HG02973 (cell line): Measurements from ENCODE around the gene RCL1.

Source experiments
- ATAC-seq: cut with Tn5 transposase; IDR thresholded peaks from one replicate; pipeline ENCODE4 v1.9.1; 2021; ENCODE audit warnings: moderate library complexity; ENCODE audit not compliant: unreplicated experiment

The RCL1 gene

GRCh38 chr9:4810565-4810964, 17.8 kb downstream of the RCL1 start:
- ATAC-seq, result no peak

GRCh38 chr9:4811824-4812223, 19.1 kb downstream of the RCL1 start:
- no peak for ATAC-seq

- no peak for ATAC-seq
Measured at GRCh38 chr9:4812858-4813257, 20.1 kb downstream of the RCL1 start.

- peak; percentile 47 for ATAC-seq
Measured at GRCh38 chr9:4814913-4815312, 22.2 kb downstream of the RCL1 start.

- ATAC-seq, result peak; percentile 31
Measured at GRCh38 chr9:4815381-4815956, 22.7 kb downstream of the RCL1 start.

DNA sequence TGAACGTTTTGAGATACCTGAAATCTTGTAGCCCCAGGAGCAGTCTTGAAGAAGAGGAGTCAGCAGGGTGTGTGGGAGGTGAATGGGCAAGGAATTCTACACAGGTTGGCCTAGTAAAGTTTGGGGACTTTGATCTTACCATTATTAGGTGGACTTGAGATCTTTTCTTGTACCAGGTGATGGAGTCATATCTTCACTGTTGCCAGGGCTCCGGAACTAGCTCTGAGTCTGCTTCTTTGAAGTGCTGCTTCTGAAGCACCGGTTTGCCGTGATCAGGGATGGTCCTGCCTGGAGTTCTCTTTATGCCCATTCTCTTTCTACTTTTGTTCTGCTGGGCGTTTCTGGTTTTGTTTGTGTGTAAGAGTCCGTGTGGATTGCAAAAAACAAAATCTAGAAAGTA, 27.4 kb downstream of the RCL1 start:
- ATAC-seq, result no peak

GRCh38 chr9:4821133-4821532, 28.4 kb downstream of the RCL1 start:
- no peak for ATAC-seq

- no peak for ATAC-seq
Measured at GRCh38 chr9:4822057-4822456, 29.3 kb downstream of the RCL1 start.

- no peak for ATAC-seq
Measured at GRCh38 chr9:4826417-4827166, 33.8 kb downstream of the RCL1 start.

DNA sequence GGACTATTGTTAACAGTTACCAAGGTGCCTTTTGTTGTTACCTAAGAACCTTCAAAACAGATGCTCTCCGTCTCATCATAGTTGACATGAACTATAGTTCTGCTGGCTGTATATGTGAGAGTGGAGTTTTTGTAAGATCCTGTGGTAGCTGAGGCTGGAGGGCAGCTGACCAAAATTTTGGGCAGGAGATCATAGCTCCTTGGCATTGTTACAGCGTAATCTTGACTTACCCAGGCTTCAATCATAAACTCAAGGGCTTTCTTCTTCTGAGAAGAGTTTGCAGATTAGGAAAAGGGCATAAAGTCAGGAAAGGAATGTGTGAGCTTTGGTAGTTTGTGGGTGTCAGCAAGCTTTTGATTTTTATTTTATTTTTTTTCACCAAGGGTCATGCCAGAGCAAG, 34.5 kb downstream of the RCL1 start:
- ATAC-seq, result no peak

- ATAC-seq, result no peak
Measured at GRCh38 chr9:4828761-4829160, 36.0 kb downstream of the RCL1 start.

DNA sequence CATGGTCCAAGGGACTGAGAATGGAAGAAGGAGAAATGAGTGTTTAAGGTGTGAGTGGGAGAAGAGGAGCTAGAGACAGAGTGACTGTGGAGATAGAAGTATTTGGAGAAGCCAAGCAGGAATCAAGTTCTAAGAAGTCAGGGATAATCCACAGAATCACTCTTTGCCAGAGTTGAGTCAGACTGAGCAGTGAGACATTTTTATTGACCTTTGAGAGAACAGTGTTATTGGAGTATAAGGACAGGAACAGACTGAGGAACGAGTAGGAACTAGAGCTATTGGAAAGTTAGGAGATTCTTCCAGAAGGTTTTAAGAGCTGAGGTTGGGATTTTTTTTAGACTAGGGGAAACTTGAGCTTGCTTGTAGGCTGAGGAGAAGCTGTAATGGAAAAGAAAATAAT, 37.2 kb downstream of the RCL1 start:
- no peak for ATAC-seq

- ATAC-seq, result no peak
Measured at GRCh38 chr9:4830699-4831098, 38.0 kb downstream of the RCL1 start.

DNA sequence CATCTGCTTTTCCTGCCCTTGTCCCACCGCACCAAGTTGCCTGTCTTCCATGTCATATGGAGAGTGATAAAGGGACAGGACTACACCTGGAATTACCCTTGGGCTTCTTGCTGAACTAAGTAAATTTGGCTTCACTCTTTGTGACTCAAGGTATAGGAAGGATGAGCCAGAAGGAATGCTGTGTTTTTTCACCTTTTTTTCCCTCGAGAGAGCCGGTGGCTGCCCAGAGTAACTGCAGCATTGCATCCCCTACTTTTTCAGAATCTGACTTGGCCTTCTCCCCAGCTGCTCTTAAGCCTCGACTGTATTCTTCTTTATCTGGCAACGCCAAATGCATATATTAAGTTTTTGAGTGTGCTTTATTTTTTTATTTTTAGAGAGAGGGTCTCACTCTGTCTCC, 38.4 kb downstream of the RCL1 start:
- ATAC-seq, result no peak

DNA sequence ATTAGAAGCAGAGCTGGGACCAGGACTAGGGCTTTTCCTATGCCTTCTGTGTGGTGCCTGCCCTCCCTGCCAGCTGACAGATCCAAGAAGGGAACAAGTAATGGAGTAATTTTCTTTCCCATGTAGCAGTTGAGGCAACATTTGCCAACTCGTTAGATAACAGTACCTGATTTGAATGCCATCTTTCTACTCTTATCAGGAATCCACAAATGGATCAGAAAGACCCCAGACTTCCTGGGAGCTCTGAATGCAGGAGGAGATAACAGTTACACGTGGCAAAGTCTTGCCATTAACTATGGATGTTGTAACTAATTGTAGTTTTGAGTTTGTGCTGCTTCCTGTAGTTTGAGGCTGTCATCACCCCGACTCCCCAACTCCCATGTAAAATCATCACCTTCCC, 39.2 kb downstream of the RCL1 start:
- no peak for ATAC-seq

- no peak for ATAC-seq
Measured at GRCh38 chr9:4832786-4833579, 40.2 kb downstream of the RCL1 start.

DNA sequence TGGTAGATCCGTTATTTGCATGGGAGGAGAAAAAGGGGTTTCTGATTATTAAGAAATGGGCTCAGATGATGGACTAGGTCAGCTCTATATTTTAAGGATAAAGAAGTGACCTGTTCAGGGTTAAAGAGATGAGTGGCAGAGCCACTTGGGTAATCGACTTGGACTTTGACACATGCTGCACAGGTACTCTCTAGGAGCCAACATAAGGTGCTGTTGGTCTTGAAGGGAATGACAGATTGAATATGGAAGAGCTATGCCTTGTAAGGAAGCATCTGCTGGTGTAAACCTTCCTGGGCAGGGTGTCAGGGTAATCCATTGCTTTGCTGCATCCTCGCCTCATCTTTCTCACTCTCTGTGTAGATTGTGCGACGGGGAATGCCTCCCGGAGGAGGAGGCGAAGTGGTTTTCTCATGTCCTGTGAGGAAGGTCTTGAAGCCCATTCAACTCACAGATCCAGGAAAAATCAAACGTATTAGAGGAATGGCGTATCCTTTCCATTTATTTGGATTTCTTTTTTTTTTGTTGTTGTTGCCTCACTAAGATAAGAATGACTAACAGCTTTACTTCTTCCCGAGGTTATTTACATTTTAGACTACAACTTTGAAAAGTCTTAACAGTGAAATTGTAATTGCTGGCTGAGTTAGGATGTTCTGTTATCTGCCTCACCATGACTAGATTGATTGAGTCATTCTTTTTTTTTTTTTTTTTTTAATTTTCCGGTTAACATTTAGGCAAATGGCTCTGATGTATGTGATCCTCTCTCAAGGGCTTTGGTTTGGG, 41.2 kb downstream of the RCL1 start:
- ATAC-seq, result no peak

- no peak for ATAC-seq
Measured at GRCh38 chr9:4836676-4837075, 43.9 kb downstream of the RCL1 start.

- no peak for ATAC-seq
Measured at GRCh38 chr9:4837261-4838188, 44.8 kb downstream of the RCL1 start.

- ATAC-seq, result no peak
Measured at GRCh38 chr9:4838189-4838546, 45.4 kb downstream of the RCL1 start.
